Measurements from ENCODE around the gene NOC3L.

NOC3L gene

GRCh38 chr10:94303929-94304328, 58.8 kb downstream of the NOC3L start:
- DNase-seq (ENCODE audit: low read depth): no peak

- no peak for DNase-seq (ENCODE audit: low read depth)
These were observed 62.7 kb downstream of the NOC3L start for GRCh38 chr10:94300042-94300441.

GRCh38 chr10:94299417-94299816, 63.3 kb downstream of the NOC3L start:
- DNase-seq (ENCODE audit: low read depth): peak; percentile 42

- DNase-seq (ENCODE audit: low read depth): no peak
These were observed 68.6 kb downstream of the NOC3L start for GRCh38 chr10:94294168-94294567.

- no peak for DNase-seq (ENCODE audit: low read depth)
These were observed 69.4 kb downstream of the NOC3L start for GRCh38 chr10:94293354-94293753.

- peak; percentile 63 for DNase-seq (ENCODE audit: low read depth)
These were observed 70.2 kb downstream of the NOC3L start for GRCh38 chr10:94292434-94293090.

- no peak for DNase-seq (ENCODE audit: low read depth)
These were observed 74.2 kb downstream of the NOC3L start for GRCh38 chr10:94288361-94289101.

GRCh38 chr10:94287336-94287735, 75.4 kb downstream of the NOC3L start:
- no peak for DNase-seq (ENCODE audit: low read depth)

GRCh38 chr10:94286901-94287300, 75.8 kb downstream of the NOC3L start:
- no peak for DNase-seq (ENCODE audit: low read depth)

GRCh38 chr10:94285271-94285670, 77.5 kb downstream of the NOC3L start:
- no peak for DNase-seq (ENCODE audit: low read depth)
